BJ (cell line): ENCODE data around the gene PRPF40A. TPM values are rescaled to one million over a fixed set of nuclear protein-coding genes. Genes with fewer than 3 reads are reported as not detected.

ENCODE experiments used
- CTCF ChIA-PET: fragments of 350-600 bp; formaldehyde crosslinking; extraction: SDS; loops from one replicate; lab custom pipeline; 2021; ENCODE audit warnings: antibody characterized with exemption, inconsistent platforms; lab: Yijun Ruan, JAX
- POLR2A ChIA-PET: fragments of 300-600 bp; sonication (Branson Sonifier 250); formaldehyde crosslinking; extraction: SDS; loops from one replicate; lab custom pipeline; 2021; ENCODE audit warnings: antibody characterized with exemption; lab: Charles Lee
- DNase-seq: peaks from one replicate; pipeline ENCODE4 v3.0.0-alpha.2; 2011; ENCODE audit warnings: low read depth
- H3K27me3 ChIP-seq: 2 replicates; pipeline ENCODE4 v1.6.0; 2011; ENCODE audit warnings: low read length; ENCODE audit not compliant: control insufficient read depth, insufficient read depth
- H3K36me3 ChIP-seq: 2 replicates; pipeline ENCODE4 v1.5.1; 2011; ENCODE audit warnings: low read length; ENCODE audit not compliant: control insufficient read depth, insufficient read depth
- H3K4me3 ChIP-seq: 2 replicates; pipeline ENCODE4 v1.5.1; 2011; ENCODE audit warnings: low read depth, mild to moderate bottlenecking, control low read depth, low read length
- CTCF ChIP-seq: IDR thresholded peaks from 2 replicates; pipeline ENCODE4 v1.5.1; 2011; ENCODE audit warnings: low read depth, mild to moderate bottlenecking, control low read depth, inconsistent platforms, low read length, moderate library complexity; ENCODE audit not compliant: insufficient read depth
- polyA plus RNA-seq: library from polyadenylated mRNA; depleted of rRNA; stranded (reverse); fragments of >200 nt; gene quantifications from 2 replicates; pipeline ENCODE4 v1.2.3, GENCODE V29; 2011

The PRPF40A gene
- polyA plus RNA-seq, 1 experiment, result 135 TPM

- DNase-seq, result no peak
- ChIA-PET POLR2A (interaction anchor here (0.6 kb wide), 5 partner anchors 13 to 1320 kb away, joined by 4 to 10 read pairs (median 6); no protein-coding TSS in a partner anchor), CTCF (interaction anchor here (0.7 to 2.5 kb wide), 7 partner anchors 9 to 541 kb away, joined by 3 to 5 read pairs (median 3); partner anchors contain the start of gene STAM2)
- Histone ChIP-seq H3K4me3 (peak overlapping the region; percentile 72), H3K27me3 (no peaks in the 10 kb centered on the region), H3K36me3 (no peaks in the 10 kb centered on the region)
- TF ChIP-seq CTCF, result no peak
These were observed 445 bp downstream of the PRPF40A start for GRCh38 chr2:152716805-152717227.

GRCh38 chr2:152715854-152716428 lies 1.3 kb downstream of the PRPF40A start:
- POLR2A ChIA-PET, result interaction anchor here (0.7 kb wide), 1 partner anchor 169 kb away, joined by 7 read pairs; no protein-coding TSS in a partner anchor
- no peaks in the 10 kb centered on the region for H3K27me3 ChIP-seq

GRCh38 chr2:152715112-152715511 lies 2.1 kb downstream of the PRPF40A start:
- Histone ChIP-seq H3K27me3 (no peaks in the 10 kb centered on the region), H3K36me3 (no peaks in the 10 kb centered on the region), H3K4me3 (no peak overlapping the region)
- no peak for DNase-seq
- ChIA-PET CTCF (interaction anchor here (0.6 to 2.5 kb wide), 3 partner anchors 11 to 535 kb away, joined by 3 to 5 read pairs (median 3); no protein-coding TSS in a partner anchor), POLR2A (no interaction called here)
- TF ChIP-seq CTCF, result no peak

More at GRCh38 chr2:152715854-152716428, 1.3 kb downstream of the PRPF40A start:
- Histone ChIP-seq H3K4me3 (peak overlapping the region; percentile 72), H3K36me3 (no peaks in the 10 kb centered on the region)
- DNase-seq, result no peak
- TF ChIP-seq CTCF, result peak; percentile 47
- CTCF ChIA-PET, result interaction anchor here (0.6 to 2.5 kb wide), 8 partner anchors 9 to 540 kb away, joined by 3 to 5 read pairs (median 3); partner anchors contain the start of gene STAM2

GRCh38 chr2:152710713-152711112 lies 6.5 kb downstream of the PRPF40A start:
- CTCF ChIA-PET, result no interaction called here
- no peaks in the 10 kb centered on the region for H3K27me3 ChIP-seq
- TF ChIP-seq CTCF, result no peak
- no peak overlapping the region for H3K4me3 ChIP-seq
- no peaks in the 10 kb centered on the region for H3K36me3 ChIP-seq
- POLR2A ChIA-PET, result no interaction called here
- DNase-seq, result no peak

- CTCF ChIA-PET, result no interaction called here
- Histone ChIP-seq H3K36me3 (no peaks in the 10 kb centered on the region; the same call in 1 of the 2 replicates), H3K4me3 (no peak overlapping the region), H3K27me3 (no peaks in the 10 kb centered on the region)
- TF ChIP-seq CTCF, result no peak
- POLR2A ChIA-PET, result no interaction called here
- DNase-seq, result no peak
These were observed 8.5 kb downstream of the PRPF40A start for GRCh38 chr2:152708742-152709141.
